Measurements from ENCODE around the gene MLLT3.
"Not testable (repeated sequence)": the region's sequence is repeated elsewhere in the genome, so short reads cannot be mapped to it uniquely, and the experiment has no call there.

MLLT3 gene

DNA sequence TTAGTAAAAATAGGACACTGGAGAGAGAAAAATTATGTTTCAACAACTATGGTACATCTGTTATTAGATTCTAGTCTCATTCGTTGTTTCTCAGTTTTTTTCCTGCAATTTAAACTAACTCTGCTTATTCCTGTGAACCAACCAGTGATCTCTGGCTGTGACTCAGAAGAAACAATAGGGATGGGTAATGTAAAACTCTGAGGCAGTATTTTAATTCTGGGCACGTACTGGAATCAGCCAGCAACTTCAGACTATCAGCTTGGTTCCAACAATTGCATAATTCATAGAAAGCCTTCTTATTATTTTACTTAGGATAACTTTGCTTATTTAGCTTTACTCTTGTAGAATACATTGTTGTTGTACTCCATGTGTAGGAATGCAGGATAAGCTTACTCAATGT is 28.8 kb downstream of the MLLT3 start:
- FAIRE-seq, result no peak

DNA sequence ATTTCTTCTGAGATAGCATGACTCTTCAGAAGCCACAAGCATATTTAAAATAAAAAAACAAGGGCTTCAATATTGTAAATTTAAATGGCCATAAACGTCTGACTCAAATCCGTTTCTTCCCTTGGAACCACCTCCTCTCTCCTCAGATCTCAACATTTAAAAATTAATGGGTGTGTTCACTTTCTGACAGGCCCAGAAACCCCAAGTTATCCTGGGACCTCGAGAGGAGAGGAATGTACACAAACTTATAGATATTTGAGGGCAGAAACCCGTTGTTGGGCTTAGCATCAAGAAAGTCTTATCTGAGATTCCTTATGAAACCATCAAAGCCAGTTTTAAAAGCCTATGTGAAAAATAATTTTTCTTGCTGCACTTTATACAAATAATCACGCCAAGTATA is 29.2 kb downstream of the MLLT3 start:
- FAIRE-seq, result no peak

DNA sequence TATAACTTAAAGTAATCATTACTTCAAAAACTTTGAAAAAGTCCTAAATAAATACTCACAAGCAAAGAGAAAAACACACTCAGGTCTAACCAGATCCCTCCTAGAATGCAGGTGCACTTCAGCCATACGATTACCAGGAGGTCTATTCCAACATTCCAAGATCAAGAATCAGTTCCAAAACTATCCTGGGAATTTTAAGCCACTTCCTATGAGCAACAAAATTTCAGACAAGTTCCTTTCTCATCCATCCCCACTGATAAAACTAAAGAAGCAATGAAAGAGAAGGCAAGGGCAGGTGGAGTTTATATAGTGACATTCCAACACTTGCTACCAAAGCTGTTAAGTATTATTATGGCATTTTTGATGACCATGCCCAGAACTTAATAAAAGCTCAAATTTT is 29.6 kb downstream of the MLLT3 start:
- FAIRE-seq, result no peak

DNA sequence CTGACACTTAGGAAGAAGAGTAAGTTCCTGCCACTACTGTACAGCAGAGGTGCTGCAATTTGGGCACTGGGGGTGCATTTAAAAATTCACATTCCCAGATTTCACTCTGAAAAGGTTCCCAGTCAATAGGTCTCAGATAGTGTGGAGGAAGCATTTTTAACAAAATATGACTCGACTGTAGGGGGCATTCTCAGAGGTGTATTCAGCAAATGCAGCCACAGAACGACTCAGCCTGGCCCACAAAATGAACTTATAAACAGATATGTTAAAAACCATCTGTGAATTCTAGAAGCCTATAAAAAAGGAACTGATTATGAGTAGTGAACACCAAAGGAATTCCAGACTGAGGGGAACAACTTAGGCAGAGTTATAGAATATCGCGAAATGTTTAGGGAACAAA is 31.1 kb downstream of the MLLT3 start:
- no peak for FAIRE-seq

DNA sequence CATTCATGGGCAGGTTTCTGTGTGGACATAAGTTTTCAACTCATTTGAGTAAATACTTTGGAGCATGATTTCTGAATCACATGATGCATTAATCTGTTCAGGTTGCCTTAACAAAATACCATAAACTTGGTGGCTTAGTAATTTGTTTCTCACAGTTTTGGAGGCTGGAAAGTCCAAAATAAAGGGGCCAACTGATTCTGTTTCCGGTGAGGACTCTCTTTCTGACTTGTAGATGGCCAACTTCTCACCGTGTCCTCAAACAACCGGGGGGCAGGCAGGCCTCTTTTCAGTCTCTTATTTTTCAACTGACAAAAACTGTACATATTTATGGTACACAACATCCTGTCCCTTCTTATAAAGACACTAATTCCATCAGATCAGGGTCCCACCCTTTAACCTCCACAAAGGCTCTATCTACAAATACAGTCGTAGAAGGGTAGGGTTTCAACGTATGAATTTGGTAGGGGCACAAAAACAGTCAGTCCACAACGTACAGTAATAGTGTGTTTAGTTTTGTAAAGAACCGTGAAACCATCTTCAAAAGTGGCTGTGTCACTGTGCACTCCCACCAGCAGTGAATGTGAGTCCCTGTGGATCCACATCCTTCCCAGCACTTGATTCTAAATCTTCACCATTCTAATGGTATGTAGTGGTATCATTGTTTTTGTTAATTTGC is 37.2 kb downstream of the MLLT3 start:
- FAIRE-seq, result no peak

DNA sequence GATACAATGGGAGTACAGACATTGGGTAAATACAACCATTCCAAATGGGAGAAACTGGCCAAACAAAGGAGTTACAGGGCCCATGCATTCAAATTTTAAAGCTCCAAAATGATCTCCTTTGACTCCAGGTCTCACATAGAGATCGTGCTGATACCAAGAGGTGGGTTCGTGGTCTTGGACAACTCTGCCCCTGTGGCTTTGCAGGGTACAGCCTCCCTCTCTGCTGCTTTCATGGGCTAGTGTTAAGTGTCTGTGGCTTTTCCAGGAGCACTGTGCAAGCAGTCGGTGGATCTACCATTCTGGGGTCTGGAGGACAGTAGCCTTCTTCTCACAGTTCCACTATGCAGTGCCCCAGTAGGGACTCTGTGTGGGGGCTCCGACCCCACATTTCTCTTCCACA is 39.2 kb downstream of the MLLT3 start:
- FAIRE-seq, result not testable (repeated sequence)

DNA sequence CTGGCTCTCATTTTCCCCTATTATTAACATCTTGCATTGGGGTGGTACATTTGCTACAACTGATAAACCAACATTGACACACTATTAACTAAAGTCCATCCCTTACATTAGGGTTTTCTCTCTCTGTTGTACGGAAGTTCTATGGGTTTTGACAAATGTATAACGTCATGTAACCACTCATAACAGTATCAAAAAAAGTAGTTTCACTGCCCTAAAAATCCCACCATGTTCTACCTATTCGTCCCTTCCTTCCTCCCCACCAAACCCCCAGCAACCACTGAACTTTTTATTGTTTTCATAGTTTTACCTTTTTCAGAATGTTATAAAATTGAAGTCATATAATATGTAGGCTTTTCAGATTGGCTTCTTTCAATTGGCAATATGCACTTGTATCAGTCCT is 40.1 kb downstream of the MLLT3 start:
- FAIRE-seq, result no peak

DNA sequence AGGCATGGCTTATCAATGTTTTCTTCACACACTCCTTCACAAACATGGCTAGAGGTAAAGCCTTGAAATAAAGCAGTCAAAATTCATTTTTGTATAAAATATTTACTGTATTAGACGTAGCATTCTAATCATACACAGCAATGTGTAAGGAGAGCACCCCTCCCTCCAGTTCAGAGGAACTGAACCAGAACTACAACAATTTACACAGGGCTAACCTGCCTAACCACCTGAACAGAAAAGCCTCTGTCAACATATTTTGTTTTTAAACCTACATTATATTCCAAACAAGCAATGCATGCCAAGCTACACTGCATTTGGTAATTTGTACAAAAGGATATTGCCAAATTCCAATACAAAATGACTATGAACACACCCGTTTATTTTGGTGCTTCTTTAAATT is 41.6 kb downstream of the MLLT3 start:
- FAIRE-seq, result no peak

DNA sequence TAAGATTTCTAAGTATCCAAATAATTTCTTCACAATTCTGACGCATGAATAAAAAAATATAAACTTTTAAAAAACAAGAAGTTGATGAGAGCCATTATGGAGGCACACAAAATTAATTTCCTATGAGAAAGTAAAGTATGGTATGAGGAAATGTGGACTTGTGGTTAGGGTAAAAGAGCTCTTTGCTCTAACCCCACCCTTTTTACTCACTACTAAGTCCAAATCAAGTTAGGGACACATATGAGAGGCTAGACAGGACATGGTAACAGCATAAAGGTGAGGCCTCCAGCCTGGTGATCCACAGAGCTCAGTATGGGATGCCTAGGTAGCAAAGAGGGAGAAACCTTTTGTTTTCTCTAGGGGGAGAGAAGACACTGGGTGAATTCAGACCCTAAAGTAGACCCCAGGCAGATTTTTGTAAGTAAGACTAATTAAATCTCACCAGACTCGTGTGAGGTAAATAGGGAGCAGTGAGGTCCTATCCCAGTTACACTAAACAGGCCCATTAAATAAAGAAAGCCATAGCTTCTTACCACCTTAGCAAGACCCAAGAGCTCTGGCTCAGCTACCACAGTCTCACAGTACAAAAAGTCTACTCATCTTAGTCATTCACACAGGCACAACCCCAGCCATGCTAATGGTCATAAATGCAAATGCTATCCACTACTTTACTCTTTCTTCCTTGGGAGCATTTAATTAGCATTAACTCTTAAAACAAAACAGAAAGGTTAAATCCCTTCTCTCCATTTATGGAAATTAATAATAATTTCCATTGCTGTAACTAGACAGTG is 42.6 kb downstream of the MLLT3 start:
- FAIRE-seq, result no peak

DNA sequence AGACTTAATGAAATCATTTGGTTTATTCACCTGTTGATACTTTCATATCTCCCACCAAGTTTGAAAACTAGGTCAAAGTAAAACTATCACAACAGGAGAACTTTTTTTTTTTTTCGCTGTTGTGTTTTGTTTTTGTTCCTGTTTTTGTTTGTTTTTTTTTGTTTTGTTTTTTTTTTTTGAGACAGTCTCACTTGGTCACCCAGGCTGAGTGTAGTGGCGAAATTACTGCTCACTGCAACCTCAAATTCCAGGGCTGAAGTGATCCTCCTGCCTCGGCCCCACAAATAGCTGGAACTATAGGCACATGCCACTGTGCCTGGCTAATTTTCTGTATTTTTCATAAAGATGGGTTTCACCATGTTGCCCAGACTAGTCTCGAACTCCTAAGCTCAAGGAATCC is 49.3 kb downstream of the MLLT3 start:
- no peak for FAIRE-seq

DNA sequence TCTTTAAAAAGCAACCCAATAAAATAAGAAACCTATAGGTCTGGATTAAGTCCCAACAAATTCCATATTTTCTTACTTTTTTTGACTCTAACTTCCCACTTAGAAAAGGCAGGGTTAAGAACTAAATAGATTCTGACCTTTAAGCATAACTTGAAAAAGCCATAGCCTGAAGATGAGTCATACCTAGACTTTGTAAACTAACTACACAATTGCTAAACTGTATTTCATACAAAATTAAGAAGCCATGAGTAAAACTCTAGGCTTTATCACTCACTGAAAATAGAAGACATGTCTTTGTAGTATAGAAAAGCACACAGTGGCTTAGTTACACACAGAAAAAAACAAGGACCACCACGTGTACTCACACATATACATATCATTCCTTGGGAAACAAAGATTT is 51.5 kb downstream of the MLLT3 start:
- FAIRE-seq, result no peak

DNA sequence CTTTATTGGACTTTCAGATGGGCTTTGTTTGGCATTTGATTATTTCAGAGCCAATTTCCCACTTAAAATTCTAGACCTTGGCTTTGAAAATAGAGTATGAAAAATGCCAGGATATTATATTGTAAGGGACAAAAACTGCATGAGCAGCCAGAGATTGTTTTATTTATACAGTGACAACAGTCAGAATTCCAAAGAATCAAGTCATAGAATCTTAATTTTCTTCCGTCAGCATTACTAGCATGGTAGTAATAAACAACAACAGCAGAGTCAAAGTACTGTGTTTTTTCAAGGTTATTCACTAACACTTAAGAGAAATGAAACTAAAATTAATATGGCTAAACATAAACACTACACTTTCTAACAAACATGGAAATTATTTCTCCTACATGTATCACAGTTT is 52.2 kb downstream of the MLLT3 start:
- FAIRE-seq, result no peak

DNA sequence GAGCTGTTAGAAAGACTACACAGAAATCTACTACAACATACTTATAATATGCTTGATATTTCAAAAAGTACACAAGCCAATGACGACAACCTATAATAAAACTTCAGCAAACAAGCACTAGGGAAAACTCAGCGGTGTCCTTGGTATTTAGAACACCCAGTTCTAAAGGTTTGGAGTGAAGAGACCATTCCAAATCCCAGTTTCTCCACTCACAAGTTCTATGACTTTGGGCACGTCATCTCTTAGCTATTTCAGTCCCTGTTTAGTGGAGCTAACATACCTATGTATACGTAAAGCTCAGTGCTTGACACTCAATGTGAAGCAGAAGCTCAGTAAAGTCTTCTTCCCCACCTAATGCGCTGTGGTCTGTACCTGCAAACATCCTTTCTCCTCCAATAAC is 52.8 kb downstream of the MLLT3 start:
- FAIRE-seq, result no peak

DNA sequence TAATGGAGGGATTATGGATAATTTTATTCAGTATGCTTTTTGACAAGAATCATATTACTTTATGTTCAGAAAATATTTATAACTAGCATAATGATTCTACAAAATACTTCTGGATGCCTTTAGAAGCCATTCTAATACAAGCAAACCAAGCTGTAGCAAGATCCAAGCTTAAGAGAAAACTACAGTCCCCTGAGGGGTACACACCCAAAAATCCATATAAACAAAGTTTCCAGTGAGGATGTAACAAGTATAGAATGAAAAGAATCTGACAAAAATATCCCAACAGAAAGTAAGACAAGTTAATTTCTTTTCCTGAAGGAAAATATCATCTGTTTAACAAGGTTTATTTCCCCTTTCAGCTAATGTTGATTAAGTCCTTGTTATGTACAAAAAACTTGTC is 53.9 kb downstream of the MLLT3 start:
- FAIRE-seq, result no peak

DNA sequence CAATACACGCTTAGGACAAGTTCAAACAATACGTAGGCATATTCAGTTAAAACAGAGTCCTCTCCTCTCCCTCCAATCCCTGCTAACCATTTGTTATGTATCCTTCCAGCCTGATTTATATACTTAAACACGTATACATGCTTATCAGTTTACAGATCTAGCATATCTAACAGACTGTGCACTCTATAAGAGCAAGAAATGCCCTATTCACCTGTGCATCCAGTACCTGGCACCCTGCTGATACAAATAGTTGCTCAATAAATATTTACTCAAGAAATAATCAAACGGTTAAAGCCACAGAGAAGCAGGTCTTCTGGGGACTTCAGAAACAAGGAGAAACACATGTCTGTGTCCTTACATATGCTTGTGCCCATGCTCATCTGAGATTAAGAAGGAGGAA is 55.9 kb downstream of the MLLT3 start:
- FAIRE-seq, result no peak

DNA sequence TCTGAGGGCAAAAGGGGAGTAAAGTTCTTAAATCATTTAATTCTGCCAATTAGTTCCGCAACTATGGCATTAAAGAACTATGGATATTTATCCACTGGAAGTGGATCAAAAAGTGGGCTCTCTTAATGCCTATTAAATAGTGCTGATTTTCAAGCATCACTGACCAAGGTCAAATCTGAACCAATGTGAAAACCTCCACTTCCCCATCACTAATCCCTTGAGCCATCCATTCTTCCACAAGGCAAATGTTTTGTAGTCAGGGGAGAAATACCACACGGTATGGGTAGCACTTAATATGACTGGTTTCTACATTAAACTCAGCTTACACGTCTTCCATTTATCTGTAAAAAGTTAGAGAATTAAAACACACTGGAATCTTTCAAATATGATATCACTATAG is 57.6 kb downstream of the MLLT3 start:
- no peak for FAIRE-seq

DNA sequence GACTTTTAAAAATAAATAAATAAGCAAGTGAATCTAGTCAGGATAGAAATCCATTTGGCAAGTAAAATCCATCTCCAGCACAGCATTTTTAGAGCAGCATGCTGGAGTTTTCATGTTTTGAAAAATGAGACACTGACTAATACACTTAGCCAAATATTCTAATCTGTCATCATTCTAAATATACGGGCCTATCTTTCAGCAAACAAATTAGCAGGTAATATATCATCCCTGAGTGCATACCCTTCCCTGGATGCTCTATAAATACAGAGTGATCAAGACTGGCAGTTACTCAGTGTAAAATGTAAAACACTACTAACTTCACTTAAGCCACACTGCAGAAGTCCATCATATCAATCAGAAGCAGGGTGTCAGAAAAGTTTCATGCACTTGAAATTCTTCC is 58.4 kb downstream of the MLLT3 start:
- FAIRE-seq, result no peak

DNA sequence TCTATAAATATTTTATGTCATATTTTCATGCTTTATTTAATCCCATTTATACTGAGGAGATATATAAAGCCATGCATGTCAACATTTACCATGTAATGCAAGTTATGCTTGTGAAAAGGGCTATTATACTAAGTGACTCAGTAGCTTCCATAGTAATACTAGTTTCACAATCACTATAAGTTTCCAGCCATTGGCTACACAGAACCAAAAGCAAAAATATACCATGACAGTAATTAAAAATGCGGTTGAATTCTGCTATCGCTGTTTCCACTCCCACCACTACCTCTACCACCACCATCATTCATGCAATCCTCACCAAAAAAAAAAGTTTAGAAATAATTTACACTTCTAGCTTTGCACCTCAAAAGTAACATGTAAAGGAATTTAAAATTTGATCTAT is 60.2 kb downstream of the MLLT3 start:
- FAIRE-seq, result no peak

DNA sequence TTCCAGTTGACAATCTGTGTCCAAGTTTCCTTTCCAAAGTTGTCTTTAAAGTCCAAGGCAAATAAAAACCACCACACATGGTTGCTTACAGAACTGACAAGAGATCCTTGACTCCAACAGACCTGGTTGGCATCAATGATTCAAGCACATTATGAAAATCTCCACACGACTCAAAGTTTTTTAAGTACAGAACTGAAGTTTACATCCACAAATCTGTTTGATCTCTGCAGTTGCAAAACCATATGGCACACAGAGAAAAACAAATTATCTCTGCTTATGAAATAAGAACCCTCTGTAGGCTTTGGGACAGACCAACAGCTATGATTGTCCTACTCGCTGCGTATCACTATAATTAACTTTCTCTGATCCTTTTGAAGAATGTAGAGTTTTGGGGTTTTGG is 60.8 kb downstream of the MLLT3 start:
- no peak for FAIRE-seq

DNA sequence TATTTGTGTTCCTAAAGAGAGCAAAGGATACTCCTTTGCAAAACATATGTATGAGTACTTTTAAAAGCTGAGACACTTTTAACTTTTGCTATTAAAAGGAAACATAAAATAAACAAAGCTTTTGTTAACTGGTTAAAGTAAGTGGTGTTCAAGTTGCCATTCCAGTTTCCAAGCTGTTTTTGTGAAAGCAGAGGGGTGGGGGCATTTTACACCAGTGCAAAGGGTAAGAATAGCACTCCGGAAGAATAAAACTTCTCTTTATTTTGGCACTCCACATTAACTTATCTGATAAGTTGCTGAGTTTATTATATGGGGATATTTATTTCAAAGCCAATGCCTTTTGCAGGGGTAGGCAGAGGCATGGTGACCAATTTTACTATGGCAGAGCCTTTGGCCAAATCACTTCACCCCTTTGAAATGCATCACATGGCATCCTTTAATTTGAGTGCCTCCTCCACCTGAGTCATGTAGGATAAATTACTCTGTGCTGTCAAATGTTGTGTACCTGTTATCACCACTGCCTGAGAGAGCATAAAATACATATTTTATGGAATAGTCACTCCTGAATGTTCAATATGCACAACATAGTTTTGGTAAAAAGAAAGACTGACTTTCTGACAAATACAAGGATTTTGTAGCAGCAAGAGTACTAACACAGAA is 62.9 kb downstream of the MLLT3 start:
- no peak for FAIRE-seq

DNA sequence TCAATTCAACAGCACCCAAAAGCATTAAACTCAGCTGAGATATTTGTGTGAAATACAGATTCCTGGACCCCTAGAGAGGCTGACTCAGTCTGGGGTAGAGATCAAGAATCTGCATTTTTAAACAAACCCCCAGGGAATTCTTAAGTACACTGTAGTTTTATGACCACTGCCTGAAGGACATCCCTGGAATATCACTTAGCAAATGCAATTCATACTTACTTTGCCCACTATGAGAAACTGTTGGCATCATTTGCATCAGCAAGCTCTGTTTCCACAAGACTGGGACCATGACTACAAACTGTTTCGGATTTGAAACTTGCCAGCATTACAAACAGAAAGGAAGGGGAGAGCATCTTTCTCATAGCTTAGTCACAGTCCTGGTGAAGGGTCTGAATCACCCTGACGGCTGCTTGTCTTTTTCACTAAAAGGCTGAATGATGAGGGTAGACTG is 63.7 kb downstream of the MLLT3 start:
- FAIRE-seq, result no peak

DNA sequence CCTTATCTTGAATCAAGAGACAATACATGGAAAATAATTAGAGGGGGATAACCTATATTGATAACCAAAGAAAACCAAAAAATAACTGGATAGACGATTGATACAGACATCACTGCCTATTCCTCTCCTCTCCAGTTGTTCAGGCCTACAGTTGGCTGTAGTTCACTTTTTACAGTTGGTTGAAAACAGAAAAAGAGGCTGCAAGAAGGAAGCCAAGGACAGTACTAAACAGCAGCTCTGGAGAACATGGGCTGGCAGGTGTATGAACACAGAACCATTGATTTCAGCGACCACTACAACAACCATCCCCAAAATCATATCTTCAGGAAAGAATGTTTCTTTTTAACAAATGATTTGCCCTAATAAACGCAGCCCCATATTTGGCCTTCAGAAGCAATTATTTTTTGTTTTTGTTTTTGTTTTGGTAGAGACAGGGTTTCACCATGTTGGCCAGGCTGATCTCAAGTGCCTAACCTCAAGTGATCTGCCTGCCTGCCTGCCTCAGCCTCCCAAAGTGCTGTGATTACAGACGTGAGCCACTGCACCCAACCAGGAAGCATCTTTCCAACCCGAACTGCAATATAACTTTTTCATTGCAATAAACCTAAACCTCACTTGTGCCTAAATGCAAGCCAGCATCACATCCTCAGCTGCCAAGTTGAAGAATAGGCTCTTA is 64.3 kb downstream of the MLLT3 start:
- no peak for FAIRE-seq

DNA sequence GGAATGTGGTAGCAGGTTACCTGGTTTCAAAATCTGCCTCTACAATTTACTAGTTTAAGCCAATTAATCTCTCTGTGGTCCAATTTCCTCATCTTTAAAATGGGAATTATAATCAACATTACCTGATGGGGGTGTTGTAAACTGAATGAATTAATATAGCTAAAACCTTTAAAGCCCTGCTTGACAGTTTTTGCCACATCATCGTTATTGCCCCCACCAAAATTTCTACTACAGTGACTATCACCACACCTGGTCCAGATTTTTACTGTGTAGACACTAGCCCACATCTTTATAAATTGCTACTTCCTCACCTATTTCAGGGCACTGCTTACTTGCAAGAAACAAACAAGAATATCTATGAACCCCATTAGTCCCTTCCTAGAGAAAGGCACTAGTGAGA is 65.0 kb downstream of the MLLT3 start:
- no peak for FAIRE-seq
